Tibial nerve (tissue), 4 donors: ENCODE results near the gene KCNJ6. TPM values are rescaled to one million over a fixed set of nuclear protein-coding genes. Genes with fewer than 3 reads are reported as not detected.

Source experiments
- DNase-seq, 2 donors: peaks; one replicate each; pipeline ENCODE4 v3.0.0-alpha.2; 2019; ENCODE audit warnings: low spot score in 2 of 2
- H3K27ac ChIP-seq, 4 donors: fragments of 200-600 bp; sonication (generic) in 3 of 4; one replicate each; pipeline ENCODE4 v1.5.1; 2017 to 2019; ENCODE audit warnings: mild to moderate bottlenecking in 1 of 4
- H3K27me3 ChIP-seq, 2 donors: fragments of 200-600 bp; sonication (generic) in 1 of 2; one replicate each; pipeline versions ENCODE4 v1.5.1 to v1.6.0; 2017 to 2019
- H3K36me3 ChIP-seq, 3 donors: fragments of 200-600 bp; sonication (generic); one replicate each; pipeline ENCODE4 v1.5.1; 2018 to 2019
- H3K4me1 ChIP-seq, 4 donors: fragments of 200-600 bp; sonication (generic) in 3 of 4; one replicate each; pipeline ENCODE4 v1.5.1; 2017 to 2019
- H3K4me3 ChIP-seq, 4 donors: fragments of 200-600 bp; sonication (generic) in 3 of 4; one replicate each; pipeline ENCODE4 v1.5.1; 2017 to 2019; ENCODE audit warnings: mild to moderate bottlenecking in 1 of 4, moderate library complexity in 1 of 4
- H3K9me3 ChIP-seq, 4 donors: fragments of 200-600 bp; sonication (generic) in 3 of 4; one replicate each; pipeline ENCODE4 v1.5.1; 2017 to 2019
- EP300 ChIP-seq, 2 donors: sonication (generic); formaldehyde crosslinking; IDR thresholded peaks; one replicate each; pipeline ENCODE4 v1.6.1; 2017; ENCODE audit warnings: antibody characterized with exemption in 2 of 2, mild to moderate bottlenecking in 1 of 2
- POLR2A ChIP-seq, 2 donors: fragments of 450-650 bp; IDR thresholded peaks; one replicate each; pipeline ENCODE4 v1.6.1; 2017; ENCODE audit warnings: antibody characterized with exemption in 2 of 2, mild to moderate bottlenecking in 2 of 2, moderate library complexity in 2 of 2
- WGBS, 2 donors: methylation state at CpG; one replicate each; pipeline ENCODE4 v1.1.5; 2018; 5-methylcytosine and 5-hydroxymethylcytosine counted together
- total RNA-seq, 4 donors: library from RNA; depleted of rRNA; stranded (reverse); fragments of >200 nt; gene quantifications; one replicate each; pipeline ENCODE4 v1.1.0, GENCODE V29; 2016
- TF ChIP-seq, protein P1 (sequence below), 5 experiments: fragments of 200-600 bp in 3 of 5; fragments of 450-650 bp in 2 of 5; sonication (generic) in 3 of 5; IDR thresholded peaks; one replicate each; pipeline ENCODE4 v1.5.1; 2016 to 2019; ENCODE audit warnings: antibody characterized with exemption in 5 of 5, mild to moderate bottlenecking in 3 of 5, moderate library complexity in 2 of 5

The KCNJ6 gene
- total RNA-seq, 4 donors from 2014 or later, result not detected

DNA sequence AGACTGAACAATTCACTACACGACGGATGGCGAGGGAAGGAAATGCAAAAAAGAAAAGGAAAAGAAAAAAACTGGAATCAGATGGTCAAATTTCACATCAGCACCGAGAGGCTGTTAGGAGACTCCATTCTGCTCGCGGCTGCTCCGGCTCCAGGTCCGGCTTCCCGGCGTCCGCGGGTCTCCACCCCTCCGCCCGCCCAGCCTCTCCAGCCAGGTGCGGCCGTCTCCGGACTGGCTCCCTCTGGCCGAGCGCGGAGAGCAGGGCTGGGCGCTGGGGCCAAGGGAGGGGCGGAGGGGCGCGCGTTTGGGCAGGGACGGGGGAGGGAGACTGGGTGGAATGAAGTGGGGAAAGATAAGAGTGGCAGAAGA, 332 bp downstream of the KCNJ6 start:
- 1 to 3% methylated on average over 26 of the region's 26 CpGs for WGBS, 2 donors
- no peak overlapping the region for H3K27ac ChIP-seq
- H3K4me3 ChIP-seq, result peak overlapping the region in 2 of 4 donors; percentile 15 to 31
- H3K9me3 ChIP-seq, result no peaks in the 10 kb centered on the region
- no peak for DNase-seq
- H3K36me3 ChIP-seq, result no peaks in the 10 kb centered on the region
- H3K27me3 ChIP-seq, result peaks cover 0 to 58% of the 10 kb centered on the region in 2 donors
- peaks cover 0 to 18% (median 10%) of the 10 kb centered on the region in 4 donors for H3K4me1 ChIP-seq
- TF ChIP-seq, protein P1, sequence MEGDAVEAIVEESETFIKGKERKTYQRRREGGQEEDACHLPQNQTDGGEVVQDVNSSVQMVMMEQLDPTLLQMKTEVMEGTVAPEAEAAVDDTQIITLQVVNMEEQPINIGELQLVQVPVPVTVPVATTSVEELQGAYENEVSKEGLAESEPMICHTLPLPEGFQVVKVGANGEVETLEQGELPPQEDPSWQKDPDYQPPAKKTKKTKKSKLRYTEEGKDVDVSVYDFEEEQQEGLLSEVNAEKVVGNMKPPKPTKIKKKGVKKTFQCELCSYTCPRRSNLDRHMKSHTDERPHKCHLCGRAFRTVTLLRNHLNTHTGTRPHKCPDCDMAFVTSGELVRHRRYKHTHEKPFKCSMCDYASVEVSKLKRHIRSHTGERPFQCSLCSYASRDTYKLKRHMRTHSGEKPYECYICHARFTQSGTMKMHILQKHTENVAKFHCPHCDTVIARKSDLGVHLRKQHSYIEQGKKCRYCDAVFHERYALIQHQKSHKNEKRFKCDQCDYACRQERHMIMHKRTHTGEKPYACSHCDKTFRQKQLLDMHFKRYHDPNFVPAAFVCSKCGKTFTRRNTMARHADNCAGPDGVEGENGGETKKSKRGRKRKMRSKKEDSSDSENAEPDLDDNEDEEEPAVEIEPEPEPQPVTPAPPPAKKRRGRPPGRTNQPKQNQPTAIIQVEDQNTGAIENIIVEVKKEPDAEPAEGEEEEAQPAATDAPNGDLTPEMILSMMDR (IDR thresholded peaks at IDR 0.05), result no peak
- TF ChIP-seq EP300 (IDR thresholded peaks at IDR 0.05) (no peak), POLR2A (IDR thresholded peaks at IDR 0.05) (no peak)

DNA sequence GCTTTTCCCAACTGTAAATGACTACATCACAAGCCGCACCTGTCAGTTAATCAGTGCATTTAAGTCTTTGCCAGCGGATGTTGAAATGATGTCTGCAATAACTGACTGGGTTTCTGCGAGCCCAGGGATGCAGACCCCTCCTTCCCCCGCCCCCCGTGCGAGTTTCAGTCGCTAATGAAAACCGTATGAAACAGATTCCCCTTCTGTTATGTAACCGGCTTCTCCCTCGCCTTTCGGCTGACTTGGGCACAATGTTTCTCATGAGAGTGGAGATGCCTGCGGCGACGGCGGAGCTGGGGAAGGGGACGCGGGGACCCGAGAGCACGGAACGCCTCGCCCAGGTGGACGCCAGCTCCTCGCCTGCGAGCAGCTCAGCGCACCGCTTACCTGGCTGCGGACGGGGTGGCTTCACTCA, 753 bp downstream of the KCNJ6 start:
- Histone ChIP-seq H3K9me3 (no peaks in the 10 kb centered on the region), H3K27me3 (peaks cover 0 to 58% of the 10 kb centered on the region in 2 donors), H3K36me3 (no peaks in the 10 kb centered on the region), H3K4me1 (peaks cover 0 to 18% (median 10%) of the 10 kb centered on the region in 4 donors), H3K4me3 (peak overlapping the region in 2 of 4 donors; percentile 15 to 31), H3K27ac (no peak overlapping the region)
- no peak for DNase-seq
- TF ChIP-seq POLR2A (IDR thresholded peaks at IDR 0.05) (no peak), EP300 (IDR thresholded peaks at IDR 0.05) (no peak)
- TF ChIP-seq, protein P1 (IDR thresholded peaks at IDR 0.05), result no peak
- 2 to 3% methylated on average over 24 to 28 of the region's 28 CpGs for WGBS, 2 donors

DNA sequence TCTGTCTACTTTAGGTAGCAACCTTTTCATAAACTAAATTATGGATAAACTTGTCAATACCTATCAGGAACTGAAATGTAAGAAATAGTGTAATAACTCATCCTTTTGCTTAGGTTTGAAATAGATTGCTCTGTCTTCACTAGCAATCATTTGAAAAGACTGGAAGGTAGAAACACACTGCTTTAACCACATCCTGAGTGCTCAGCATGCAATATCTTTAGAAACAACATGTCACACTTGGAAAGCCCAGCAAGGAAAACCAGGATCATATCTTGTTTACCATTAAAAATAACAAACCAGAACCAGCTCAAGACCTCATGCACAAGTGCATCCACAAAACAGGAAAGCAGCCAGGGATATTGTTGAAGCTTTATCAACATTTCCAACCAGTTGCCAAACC, 3.6 kb downstream of the KCNJ6 start:
- no peak for TF ChIP-seq POLR2A (IDR thresholded peaks at IDR 0.05)
- TF ChIP-seq EP300 (IDR thresholded peaks at IDR 0.05), result no peak
- TF ChIP-seq, protein P1 (IDR thresholded peaks at IDR 0.05), result no peak
- Histone ChIP-seq H3K9me3 (no peaks in the 10 kb centered on the region), H3K4me1 (peaks cover 0 to 18% (median 10%) of the 10 kb centered on the region in 4 donors), H3K27ac (no peak overlapping the region), H3K4me3 (no peak overlapping the region), H3K36me3 (no peaks in the 10 kb centered on the region), H3K27me3 (peaks cover 0 to 50% of the 10 kb centered on the region in 2 donors)
- DNase-seq, result no peak

DNA sequence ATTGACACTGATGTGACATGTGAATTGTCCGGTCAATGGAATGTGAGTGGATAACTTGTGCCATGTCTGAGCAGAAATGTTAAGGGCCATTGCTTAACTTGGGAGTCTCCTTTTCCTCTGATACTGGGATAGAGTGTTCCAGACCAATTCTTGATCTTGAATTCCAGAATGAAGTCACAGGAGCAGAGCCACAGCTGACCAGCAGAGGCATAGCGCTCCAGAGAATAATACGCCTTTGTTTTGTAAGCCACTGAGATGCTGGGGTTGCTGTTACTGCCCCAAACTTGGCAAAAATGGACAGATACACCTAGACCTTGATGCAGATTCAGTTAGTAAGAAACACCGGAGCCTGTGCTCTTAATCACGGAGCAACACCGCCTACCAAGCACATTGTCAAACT, 6.3 kb downstream of the KCNJ6 start:
- H3K27me3 ChIP-seq, result peaks cover 0 to 23% of the 10 kb centered on the region in 2 donors
- WGBS, 2 donors, result 68 to 71% methylated on average over 6 of the region's 6 CpGs

DNA sequence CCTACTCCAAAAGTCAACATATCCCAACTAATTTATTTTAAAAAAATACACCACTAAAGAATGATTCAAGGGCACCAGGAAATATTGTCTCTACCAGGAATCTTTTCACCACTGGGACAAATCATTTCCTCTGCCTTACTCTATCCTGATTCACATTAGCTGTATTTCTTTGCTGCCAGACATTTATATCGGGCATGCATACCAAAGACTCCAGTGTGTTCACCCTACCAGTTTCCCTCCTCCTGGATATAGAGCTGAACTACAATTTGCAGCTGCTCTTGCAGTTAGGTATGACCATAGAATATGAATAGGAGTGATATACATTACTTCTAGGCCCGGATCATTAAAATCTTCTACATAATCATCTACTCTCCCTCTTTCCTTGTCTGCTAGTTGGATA, 7.6 kb downstream of the KCNJ6 start:
- Histone ChIP-seq H3K36me3 (no peaks in the 10 kb centered on the region), H3K27ac (no peak overlapping the region), H3K9me3 (no peaks in the 10 kb centered on the region), H3K27me3 (peaks cover 0 to 10% of the 10 kb centered on the region in 2 donors), H3K4me1 (no peaks in the 10 kb centered on the region), H3K4me3 (no peak overlapping the region)
- no peak for DNase-seq
- 80 to 83% methylated on average over 2 of the region's 2 CpGs for WGBS, 2 donors
- no peak for TF ChIP-seq EP300 (IDR thresholded peaks at IDR 0.05)
- TF ChIP-seq, protein P1 (IDR thresholded peaks at IDR 0.05), result no peak
- no peak for TF ChIP-seq POLR2A (IDR thresholded peaks at IDR 0.05)

More for the DNA sequence above, 6.3 kb downstream of the KCNJ6 start:
- H3K9me3 ChIP-seq, result no peaks in the 10 kb centered on the region
- H3K4me3 ChIP-seq, result no peak overlapping the region
- H3K36me3 ChIP-seq, result no peaks in the 10 kb centered on the region
- TF ChIP-seq, protein P1 (IDR thresholded peaks at IDR 0.05), result no peak
- DNase-seq, result no peak
- H3K27ac ChIP-seq, result no peak overlapping the region
- H3K4me1 ChIP-seq, result peaks cover 0 to 6% (median 0%) of the 10 kb centered on the region in 4 donors
